K562 (cell line): Measurements from ENCODE around the gene PCNX3. TPM values are rescaled to one million over a fixed set of nuclear protein-coding genes. Genes with fewer than 3 reads are reported as not detected.

Experiments used
- ATAC-seq: fragments of 200-7000 bp; cut with Tn5 transposase; 3 replicates; pipeline ENCODE4 v1.9.1; 2020; ENCODE audit warnings: moderate library complexity
- BruUV-seq: library from RNA; stranded (reverse); fragments of 400-500 nt; replicated peaks from 2 replicates; lab custom pipeline; 2021; lab: Mats Ljungman, UMichigan
- CTCF ChIA-PET: fragments of 300-600 bp; formaldehyde crosslinking; extraction: SDS; loops from one replicate; lab custom pipeline; 2021; ENCODE audit warnings: low intra/inter-chr PET ratio; lab: Yijun Ruan, JAX
- POLR2A ChIA-PET: fragments of 300-600, 350-650 bp; sonication (Branson Sonifier 250); formaldehyde crosslinking; extraction: SDS; loops from one replicate; lab custom pipeline; 2021; ENCODE audit warnings: antibody characterized with exemption, inconsistent platforms; lab: Yijun Ruan, JAX
- DNase-seq, 4 experiments: peaks; one replicate each; pipeline versions ENCODE4 v3.0.0 to v3.0.0-alpha.2; 2011 to 2018; ENCODE audit warnings: low spot score in 3 of 4, mixed read lengths in 3 of 4; ENCODE audit errors: extremely low read depth in 1 of 4
- FAIRE-seq: peaks from 2 replicates; lab custom pipeline; 2011; peaks lifted over from hg19 to GRCh38; lab: Jason Lieb, UNC
- H2AFZ ChIP-seq: 2 replicates; pipeline ENCODE4 v1.6.0; 2011; ENCODE audit warnings: low read depth, low read length, control low read depth, inconsistent platforms
- H3K27ac ChIP-seq: fragments of 200-600 bp; 3 replicates; pipeline ENCODE4 v1.8.0; 2011; ENCODE audit warnings: low read depth, mild to moderate bottlenecking, control low read depth, inconsistent platforms, low read length, moderate library complexity, mixed read lengths; ENCODE audit errors: extremely low read depth
- H3K27me3 ChIP-seq, 2 experiments: fragments of 300-600 bp in 1 of 2; 2 replicates in 1 of 2; 3 replicates in 1 of 2; pipeline versions ENCODE4 v1.6.0 to v1.8.0; 2011; ENCODE audit warnings: inconsistent platforms in 2 of 2, low read length in 2 of 2, mild to moderate bottlenecking in 1 of 2, mixed read lengths in 1 of 2, moderate library complexity in 1 of 2; ENCODE audit not compliant: control insufficient read depth in 2 of 2, insufficient read depth in 2 of 2
- H3K36me3 ChIP-seq: fragments of 300-600 bp; 3 replicates; pipeline ENCODE4 v1.8.0; 2011; ENCODE audit warnings: mild to moderate bottlenecking, low read length, inconsistent platforms; ENCODE audit not compliant: control insufficient read depth, insufficient read depth
- H3K4me1 ChIP-seq, 2 experiments: fragments of 200-600 bp in 1 of 2; replicated peaks in 1 of 2; 2 replicates in 1 of 2; 3 replicates in 1 of 2; pipeline versions ENCODE4 v1.5.1 to v1.8.0; 2011; ENCODE audit warnings: inconsistent platforms in 2 of 2, low read length in 2 of 2, mild to moderate bottlenecking in 1 of 2, mixed read lengths in 1 of 2, moderate library complexity in 1 of 2; ENCODE audit not compliant: control insufficient read depth in 2 of 2, insufficient read depth in 2 of 2
- H3K4me2 ChIP-seq: 2 replicates; pipeline ENCODE4 v1.6.1; 2011; ENCODE audit warnings: low read length, control low read depth, inconsistent platforms, mixed read lengths; ENCODE audit not compliant: insufficient read depth
- H3K4me3 ChIP-seq: fragments of 200-600 bp; sonication (generic), shearing (Covaris generic); 2 replicates; pipeline ENCODE4 v1.5.1; 2016; ENCODE audit warnings: control low read depth, inconsistent platforms
- H3K79me2 ChIP-seq: fragments of 200-600 bp; 3 replicates; pipeline ENCODE4 v1.8.0; 2011; ENCODE audit warnings: low read length, inconsistent platforms; ENCODE audit not compliant: control insufficient read depth, insufficient read depth
- H3K9ac ChIP-seq, 2 experiments: 2 replicates each; pipeline versions ENCODE4 v1.6.0 to v1.6.1; 2011; ENCODE audit warnings: low read depth in 2 of 2, low read length in 2 of 2, control low read depth in 1 of 2, inconsistent platforms in 1 of 2, mild to moderate bottlenecking in 1 of 2, mixed read lengths in 1 of 2; ENCODE audit not compliant: insufficient read depth in 1 of 2
- H3K9me1 ChIP-seq: one replicate; pipeline ENCODE4 v1.6.0; 2011; ENCODE audit warnings: inconsistent platforms, mild to moderate bottlenecking, low read length, moderate library complexity; ENCODE audit not compliant: control insufficient read depth, insufficient read depth
- H3K9me3 ChIP-seq: replicated peaks from 2 replicates; pipeline ENCODE4 v1.5.1; 2011; ENCODE audit warnings: low read depth, low read length, inconsistent platforms; ENCODE audit not compliant: control insufficient read depth, insufficient read depth
- H4K20me1 ChIP-seq: replicated peaks from 2 replicates; pipeline ENCODE4 v1.6.1; 2011; ENCODE audit warnings: low read length, inconsistent platforms, mixed read lengths; ENCODE audit not compliant: control insufficient read depth, insufficient read depth
- ATF4 ChIP-seq: fragments of 450-650 bp; formaldehyde crosslinking; IDR thresholded peaks from 2 replicates; pipeline ENCODE4 v1.4.0; 2022; ENCODE audit warnings: mild to moderate bottlenecking, moderate library complexity
- BRF2 ChIP-seq: IDR thresholded peaks from 3 replicates; pipeline ENCODE4 v1.6.1; 2011; ENCODE audit warnings: borderline replicate concordance, mild to moderate bottlenecking; ENCODE audit not compliant: insufficient read length, insufficient read depth
- NEUROD1 ChIP-seq: fragments of 150-350 bp; IDR thresholded peaks from 2 replicates; pipeline ENCODE4 v1.6.1; 2014; ENCODE audit warnings: borderline replicate concordance, low read length, low read depth; ENCODE audit not compliant: partially characterized antibody
- POLR3G ChIP-seq: IDR thresholded peaks from 2 replicates; pipeline ENCODE4 v1.6.1; 2011; ENCODE audit not compliant: insufficient read length, insufficient replicate concordance; ENCODE audit errors: extremely low read depth
- RBM22 ChIP-seq: fragments of 200-400 bp; formaldehyde crosslinking; IDR thresholded peaks from 2 replicates; pipeline ENCODE4 v1.6.1; 2018; ENCODE audit warnings: low read length, low read depth; ENCODE audit not compliant: poor library complexity, severe bottlenecking
- TCFL5 ChIP-seq: fragments of 250-450 bp; sonication (Bioruptor Pico); conservative IDR thresholded peaks from 2 replicates; pipeline ENCODE4 v1.6.1; 2021; ENCODE audit warnings: mild to moderate bottlenecking, moderate library complexity, matching md5 sums
- ZKSCAN1 ChIP-seq: fragments of 150-350 bp; IDR thresholded peaks from 2 replicates; pipeline ENCODE4 v1.6.1; 2016; ENCODE audit warnings: low read depth, low read length
- WGBS: fragments of 100-300 bp; shearing (Covaris generic); methylation state at CpG from one replicate; pipeline ENCODE4 v1.1.6; 2016; ENCODE audit warnings: low coverage, mixed read lengths; ENCODE audit not compliant: insufficient coverage; ENCODE audit errors: missing lambda C conversion rate; 5-methylcytosine and 5-hydroxymethylcytosine counted together
- in situ Hi-C: fragments of 300-500 bp; cut with MboI; formaldehyde crosslinking; loops from 4 replicates; pipeline ENCODE4 v1.15.0; 2018; ENCODE audit warnings: inconsistent platforms, mixed read lengths
- intact Hi-C: fragments of 100-400 bp; cut with micrococcal nuclease; formaldehyde crosslinking; loops from 2 replicates; pipeline ENCODE4 v1.14.2; 2022
- polyA plus RNA-seq, 8 experiments: library from polyadenylated mRNA; depleted of rRNA in 4 of 8; stranded (reverse) in 5 of 8; unstranded in 3 of 8; fragments of >200 nt; fragmentation: Nextera tagmentation in 2 of 8; fragmentation: Illumina TruSeq in 1 of 8; extraction: Ambion mirVana in 2 of 8; extraction: Trizol in 1 of 8; gene quantifications; 2 replicates each; pipeline versions ENCODE4 v1.2.1 to v1.2.3, GENCODE V29; 2011 to 2014; ENCODE audit warnings: inconsistent platforms in 1 of 8, missing spikeins in 1 of 8
- total RNA-seq, 7 experiments: library from RNA; depleted of rRNA in 6 of 7; stranded (reverse); fragments of >200 nt in 6 of 7; fragmentation: Illumina TruSeq in 2 of 7; extraction: Trizol in 2 of 7; gene quantifications; 2 replicates each; pipeline versions ENCODE4 v1.2.1 to v1.2.3, GENCODE V29; 2011 to 2021; ENCODE audit warnings: low replicate concordance in 1 of 7

The PCNX3 gene
- total and polyA plus RNA-seq, 9 of the 15 experiments (the other 6 are each of a cell fraction or from before 2014, with no cell fraction given), result 0.11 to 47.8 (median 12.8) TPM

GRCh38 chr11:65641297-65642013 is 25.9 kb downstream of the PCNX3 start:
- H3K4me3 ChIP-seq, result no peak overlapping the region
- ChIA-PET CTCF (no interaction called here), POLR2A (interaction anchor here (0.8 to 6.2 kb wide), 2 partner anchors 9 to 10 kb away, joined by 3 to 56 read pairs; no protein-coding TSS in a partner anchor)
- no peak overlapping the region for H3K4me2 ChIP-seq
- H3K9me1 ChIP-seq, result peaks cover 4% of the 10 kb centered on the region
- TF ChIP-seq NEUROD1 (no peak), RBM22 (no peak), ATF4 (CRISPR knock-in tag) (no peak), TCFL5 (CRISPR knock-in tag) (no peak), BRF2 (no peak), ZKSCAN1 (peak; percentile 93), POLR3G (no peak)
- H3K27me3 ChIP-seq, result no peaks in the 10 kb centered on the region
- peaks cover 3% of the 10 kb centered on the region; the same call in 1 of the 2 replicates for H4K20me1 ChIP-seq
- intact Hi-C loops (no loop called here), in situ Hi-C loops (no loop called here)
- no peak overlapping the region for H2AFZ ChIP-seq
- no peaks in the 10 kb centered on the region for H3K9me3 ChIP-seq
- DNase-seq, result no peak
- H3K4me1 ChIP-seq, result peaks cover 24 to 86% of the 10 kb centered on the region in 2 experiments
- peaks cover 20% of the 10 kb centered on the region for H3K79me2 ChIP-seq
- no TSS peak for BruUV-seq
- H3K27ac ChIP-seq, result no peak overlapping the region
- no peak for ATAC-seq
- 92% methylated on average over 14 of the region's 16 CpGs for WGBS
- peaks cover 68% of the 10 kb centered on the region; the same call in 2 of the 3 replicates for H3K36me3 ChIP-seq
- H3K9ac ChIP-seq, result peak overlapping the region in 1 of 2 experiments; percentile 38; a peak in 1 of 4 replicates
- no peak for FAIRE-seq
